Myocyte (in vitro differentiated cells): ENCODE measurements around the gene STX2. TPM values are rescaled to one million over a fixed set of nuclear protein-coding genes. Genes with fewer than 3 reads are reported as not detected.
"Not testable (repeated sequence)": the region's sequence is repeated elsewhere in the genome, so short reads cannot be mapped to it uniquely, and the experiment has no call there.

ENCODE experiments used
- DNase-seq: peaks from one replicate; pipeline ENCODE4 v3.0.0-alpha.2; 2012; ENCODE audit warnings: low read depth
- total RNA-seq: library from RNA; depleted of rRNA; stranded (reverse); fragments of >200 nt; gene quantifications from 2 replicates; pipeline ENCODE4 v1.2.3, GENCODE V29; 2014

The STX2 gene
- total RNA-seq, 1 donor from 2014 or later, result 42.0 TPM

DNA sequence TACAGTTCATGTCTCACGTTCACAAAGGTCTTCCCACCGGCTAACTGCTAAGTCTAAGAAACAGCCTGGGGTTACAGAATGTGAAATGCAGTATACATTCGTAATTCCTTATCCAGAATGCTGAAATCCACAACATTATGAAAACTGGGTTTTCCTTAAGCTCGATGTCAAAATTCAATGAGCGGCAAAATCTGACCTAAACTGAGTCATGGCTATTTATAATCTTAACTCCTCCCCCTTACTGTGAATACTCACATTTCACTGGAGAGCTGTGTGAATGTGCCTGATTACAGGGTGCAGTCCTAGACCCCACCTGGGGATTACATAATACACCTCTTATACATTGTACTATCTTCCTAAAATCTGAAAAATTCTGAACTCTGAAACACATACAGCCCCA is 35.3 kb downstream of the STX2 start:
- no peak for DNase-seq

DNA sequence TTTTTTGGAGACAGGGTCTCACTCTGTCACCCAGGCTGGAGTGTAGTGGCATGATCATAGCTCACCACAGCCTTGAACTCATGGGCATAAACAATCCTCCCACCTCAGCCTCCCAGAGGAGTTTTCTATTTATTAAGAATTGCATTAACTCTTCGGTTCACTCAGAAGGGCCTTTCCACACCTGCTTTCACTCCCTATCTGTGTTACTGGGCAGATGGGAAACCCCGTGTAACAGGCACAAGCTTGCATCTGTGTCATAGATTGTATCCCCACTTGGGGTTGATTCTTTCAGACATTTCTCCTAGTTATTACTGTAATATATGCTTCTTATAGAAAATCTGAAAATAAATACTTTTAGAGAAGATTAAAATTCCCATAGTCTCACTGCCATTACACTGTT is 38.7 kb downstream of the STX2 start:
- DNase-seq, result no peak

DNA sequence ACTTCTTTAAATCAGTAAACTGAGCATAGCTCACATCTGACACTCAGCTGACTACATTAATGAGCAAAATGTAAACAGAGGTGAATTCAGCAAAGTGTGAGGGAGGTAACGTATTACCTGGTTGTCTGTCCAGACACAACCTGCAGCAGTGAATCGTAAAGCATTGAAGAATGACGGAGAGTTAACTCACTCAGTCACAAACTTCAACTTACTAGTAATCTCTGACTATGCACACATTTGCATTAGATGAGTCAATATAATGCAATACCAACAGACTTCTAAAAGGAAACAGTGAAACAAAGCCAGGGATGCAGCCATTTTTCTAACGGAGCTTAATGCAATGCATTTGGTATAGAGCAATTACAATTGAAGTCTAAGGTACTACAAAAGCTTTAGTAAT is 40.0 kb downstream of the STX2 start:
- no peak for DNase-seq

DNA sequence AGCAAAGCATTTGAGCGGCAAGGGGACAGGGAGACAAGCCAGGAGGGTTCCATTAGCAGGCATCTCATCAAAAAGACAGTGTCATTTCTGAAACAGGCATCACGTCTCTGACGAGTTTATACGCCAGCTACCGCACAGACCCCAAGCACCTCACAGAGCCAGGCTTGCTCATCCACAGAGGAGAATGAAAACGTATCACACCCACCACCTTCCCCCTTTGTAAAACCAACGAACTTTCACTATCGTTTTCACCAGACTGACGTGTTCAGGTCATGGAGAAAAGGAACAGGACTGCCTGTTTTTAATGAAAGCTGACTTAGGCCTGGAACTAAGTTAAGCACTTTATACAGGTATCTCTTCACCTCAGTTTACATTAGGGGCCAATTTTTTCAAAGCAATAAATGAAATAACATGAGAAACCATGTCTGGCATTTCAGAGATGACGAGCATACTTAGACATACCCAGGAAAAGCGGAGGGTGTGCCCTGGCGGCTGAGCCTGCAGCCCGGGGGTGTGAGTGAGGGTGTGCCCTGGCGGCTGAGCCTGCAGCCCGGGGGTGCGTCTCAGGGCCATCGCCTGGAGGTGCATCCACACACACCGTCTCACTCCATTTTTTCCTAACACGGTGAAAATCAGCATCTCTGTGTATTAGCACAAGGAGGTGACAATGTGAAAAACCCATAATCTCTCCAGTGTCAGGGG is 41.9 kb downstream of the STX2 start:
- no peak for DNase-seq

DNA sequence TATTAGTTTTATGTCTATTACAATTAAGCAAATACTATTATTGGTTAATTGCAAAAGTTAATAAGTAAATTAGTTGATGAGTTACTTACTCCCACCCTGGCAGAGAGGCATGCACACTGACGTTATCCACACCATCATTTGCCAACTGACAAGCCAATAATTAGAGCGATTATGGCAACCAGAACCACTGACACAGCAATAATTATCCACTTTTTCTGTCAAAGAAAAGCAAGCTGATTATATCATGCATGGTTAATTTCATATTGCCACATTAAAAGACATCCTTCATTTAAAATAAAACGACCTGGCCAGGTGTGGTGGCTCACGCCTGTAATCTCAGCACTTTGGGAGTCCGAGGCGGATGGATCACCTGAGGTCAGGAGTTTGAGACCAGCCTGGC is 43.1 kb downstream of the STX2 start:
- DNase-seq, result no peak

DNA sequence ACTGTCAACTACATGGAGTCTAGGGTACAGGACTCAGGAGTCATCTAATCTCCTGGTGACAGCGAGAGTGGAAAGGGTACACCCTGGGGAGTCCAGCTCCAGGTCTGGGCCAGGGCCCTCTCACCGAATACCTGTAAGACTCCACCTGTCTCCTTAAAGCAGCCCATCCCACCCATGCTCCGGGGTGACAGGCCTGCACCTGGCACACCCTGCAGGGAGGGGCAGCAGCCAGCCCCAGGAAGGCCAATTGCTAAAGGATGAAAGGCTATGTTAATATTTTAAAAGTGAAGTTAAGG is 45.5 kb downstream of the STX2 start:
- DNase-seq, result no peak

DNA sequence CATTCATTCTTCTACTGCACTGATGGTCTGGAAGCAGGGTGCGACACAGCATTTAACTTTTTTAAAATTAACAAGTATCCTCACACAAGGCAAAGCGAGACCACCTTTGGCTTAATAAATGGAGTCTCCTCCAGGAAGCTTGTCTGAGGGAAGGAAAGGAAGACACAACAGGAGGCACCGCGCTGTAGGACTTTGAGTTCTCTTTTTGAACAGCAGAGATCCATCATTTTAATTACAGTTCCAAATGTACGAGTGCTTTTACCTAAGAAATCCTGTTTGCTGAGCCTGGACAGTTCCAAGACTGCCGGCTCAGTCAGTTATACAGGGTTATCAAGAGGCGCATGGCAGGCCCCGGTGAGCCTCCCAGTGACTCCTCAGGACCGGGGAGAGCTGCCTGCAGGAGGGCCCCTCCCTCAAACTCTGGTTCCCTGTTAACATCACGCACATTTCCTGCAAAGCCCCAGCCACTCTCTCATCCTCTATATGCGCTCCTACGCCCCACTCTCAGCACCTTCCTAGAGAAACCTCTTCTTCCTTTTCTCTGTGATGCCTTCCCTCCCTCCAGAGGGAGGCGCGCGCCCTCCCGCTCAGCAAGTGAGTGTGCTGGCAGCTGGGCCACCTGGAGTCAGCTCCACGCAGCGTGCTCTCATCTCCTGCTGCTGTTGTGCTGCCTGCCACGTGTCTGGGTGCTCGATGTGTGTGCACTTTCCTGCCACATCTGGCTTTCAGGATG is 46.1 kb downstream of the STX2 start:
- DNase-seq, result no peak

DNA sequence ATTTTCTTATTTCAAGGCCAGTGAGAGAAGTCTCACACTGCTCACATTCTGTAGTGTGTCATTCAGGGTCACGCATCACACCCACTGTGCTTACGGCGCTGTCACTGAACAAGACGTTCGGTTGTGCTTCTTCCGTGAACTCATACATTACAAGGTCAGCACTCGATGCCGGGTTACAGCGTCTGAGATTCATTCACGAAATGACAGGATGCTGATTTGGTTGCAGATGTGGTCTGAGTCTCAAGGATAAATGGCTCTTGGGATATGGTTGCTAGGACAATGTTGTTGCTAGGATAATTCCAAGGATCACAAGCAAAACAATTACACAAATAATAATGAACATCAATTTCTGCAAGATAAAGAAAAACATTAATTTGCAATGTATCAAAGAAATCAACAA is 47.4 kb downstream of the STX2 start:
- DNase-seq, result no peak

DNA sequence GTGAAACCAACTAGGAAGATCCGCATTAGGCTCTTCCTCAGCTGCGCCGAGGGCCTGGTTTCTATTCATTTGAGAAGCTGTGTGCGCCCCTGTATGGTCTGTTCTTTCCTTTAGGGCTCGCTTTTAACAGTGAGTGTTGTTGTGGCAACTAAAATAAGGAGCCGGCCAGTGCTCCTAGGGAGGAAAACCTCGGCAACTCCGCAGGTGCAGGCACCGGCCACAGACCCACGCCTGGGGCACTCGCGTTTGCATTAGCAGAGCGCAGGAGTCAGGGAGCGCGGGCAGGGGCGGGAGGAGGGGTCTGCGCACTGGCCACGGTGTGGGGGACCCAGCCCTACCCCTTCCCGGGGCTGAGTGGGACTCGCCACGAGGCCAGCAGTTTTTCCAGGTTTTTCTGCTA is 50.5 kb downstream of the STX2 start:
- DNase-seq, result no peak

DNA sequence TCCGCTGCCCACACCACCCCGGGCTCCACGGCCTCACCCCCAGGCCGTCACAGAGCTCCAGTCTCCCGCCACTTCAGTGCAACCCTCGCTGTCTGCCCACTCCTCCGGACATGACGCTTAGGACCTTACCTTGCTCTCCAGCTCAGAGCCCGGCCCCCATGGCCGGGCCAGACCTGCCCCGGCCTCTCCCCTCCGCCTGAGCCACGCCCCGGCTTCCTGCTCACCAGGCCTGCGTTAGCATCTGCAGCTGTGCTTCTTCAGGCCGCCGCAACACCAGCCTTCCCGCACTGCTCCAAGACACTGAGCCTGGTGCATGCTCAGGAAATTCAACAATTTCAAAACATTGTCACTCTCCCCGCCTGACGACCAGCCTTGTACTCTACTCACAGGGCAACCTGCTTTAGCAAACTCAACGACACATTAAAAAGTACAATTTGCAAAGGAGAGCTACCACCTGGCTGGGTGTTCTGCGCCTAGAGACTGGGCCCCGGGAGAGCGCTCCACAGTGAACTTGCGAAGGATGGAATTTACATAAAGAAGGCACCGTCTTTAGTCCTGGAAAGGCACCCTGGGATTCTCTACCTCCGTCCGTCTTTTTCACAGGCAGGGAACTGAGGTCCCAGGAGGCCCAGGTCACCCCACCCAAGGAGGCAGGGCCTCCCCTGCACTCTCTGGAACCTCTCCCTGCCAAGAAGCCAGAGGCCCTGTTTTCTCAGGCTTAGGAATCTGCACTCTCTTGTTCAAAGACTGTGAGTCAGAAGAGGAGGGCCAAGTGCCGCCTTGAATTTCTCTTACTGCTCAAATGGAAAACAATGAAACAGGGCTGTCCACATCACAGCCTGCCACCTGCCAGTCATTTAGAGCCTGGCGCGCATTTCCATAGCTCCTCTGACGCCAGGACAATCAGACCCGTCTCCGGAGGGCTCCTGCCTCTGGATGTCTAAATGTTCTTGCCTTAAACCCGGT is 51.3 kb downstream of the STX2 start:
- no peak for DNase-seq

DNA sequence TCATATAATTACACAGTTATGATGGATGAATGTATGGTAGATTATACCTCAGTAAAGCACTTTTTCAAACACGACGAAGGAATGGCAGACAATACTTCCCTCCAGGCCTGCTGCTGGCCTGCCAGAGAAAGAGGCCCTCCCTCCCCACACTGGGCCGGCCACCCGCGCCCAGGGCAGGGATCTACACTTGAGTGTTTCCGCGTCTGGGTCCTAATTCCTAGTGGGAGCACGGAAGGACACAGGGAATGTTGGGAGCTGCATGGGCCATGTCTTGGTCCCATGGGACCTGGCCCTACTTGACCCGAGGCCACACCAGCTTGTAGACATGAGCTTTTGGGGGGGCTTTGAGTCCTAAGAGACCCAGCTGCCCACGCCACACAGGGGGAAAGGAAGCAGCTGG is 52.0 kb downstream of the STX2 start:
- DNase-seq, result no peak

DNA sequence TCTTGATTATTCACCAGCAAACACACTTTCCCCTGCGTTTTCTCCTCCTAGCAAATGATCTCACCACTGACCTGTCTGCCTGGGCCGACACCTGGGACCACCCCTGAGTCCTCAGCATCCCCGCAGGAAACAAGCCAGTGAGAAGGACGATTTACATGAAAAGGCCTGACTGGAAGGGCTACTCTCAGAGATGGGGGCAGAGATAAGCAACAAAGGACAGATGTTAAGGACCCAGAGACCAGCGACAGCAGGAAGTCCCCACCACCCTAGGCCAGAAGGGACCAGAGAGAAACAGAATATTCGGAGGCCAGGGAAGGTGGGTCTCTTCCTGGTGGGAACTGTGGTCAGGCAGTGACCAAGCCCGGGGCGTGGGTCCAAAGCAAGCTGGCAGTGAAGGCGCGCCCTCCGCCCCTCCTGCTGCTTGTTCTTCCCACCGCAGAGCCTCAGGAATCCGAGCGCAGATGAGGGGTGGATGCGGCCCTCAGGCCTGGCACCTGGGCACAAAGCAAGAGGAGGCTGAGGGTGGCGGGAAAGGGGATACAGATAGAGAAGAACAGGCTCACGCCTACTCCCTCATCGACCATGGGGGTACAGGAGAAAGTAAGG is 55.8 kb downstream of the STX2 start:
- no peak for DNase-seq

DNA sequence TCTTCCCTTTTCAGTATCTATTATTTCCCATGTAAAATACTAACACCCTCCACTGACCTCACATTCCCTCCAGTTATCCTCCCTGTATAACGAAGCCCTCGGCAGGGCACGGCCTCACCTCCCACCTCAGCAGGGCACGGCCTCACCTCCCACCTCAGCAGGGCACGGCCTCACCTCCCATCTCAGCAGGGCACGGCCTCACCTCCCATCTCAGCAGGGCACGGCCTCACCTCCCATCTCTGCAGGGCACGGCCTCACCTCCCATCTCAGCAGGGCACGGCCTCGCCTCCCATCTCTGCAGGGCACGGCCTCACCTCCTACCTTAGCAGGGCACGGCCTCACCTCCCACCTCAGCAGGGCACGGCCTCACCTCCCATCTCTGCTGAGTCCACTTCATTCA is 56.8 kb downstream of the STX2 start:
- not testable (repeated sequence) for DNase-seq

DNA sequence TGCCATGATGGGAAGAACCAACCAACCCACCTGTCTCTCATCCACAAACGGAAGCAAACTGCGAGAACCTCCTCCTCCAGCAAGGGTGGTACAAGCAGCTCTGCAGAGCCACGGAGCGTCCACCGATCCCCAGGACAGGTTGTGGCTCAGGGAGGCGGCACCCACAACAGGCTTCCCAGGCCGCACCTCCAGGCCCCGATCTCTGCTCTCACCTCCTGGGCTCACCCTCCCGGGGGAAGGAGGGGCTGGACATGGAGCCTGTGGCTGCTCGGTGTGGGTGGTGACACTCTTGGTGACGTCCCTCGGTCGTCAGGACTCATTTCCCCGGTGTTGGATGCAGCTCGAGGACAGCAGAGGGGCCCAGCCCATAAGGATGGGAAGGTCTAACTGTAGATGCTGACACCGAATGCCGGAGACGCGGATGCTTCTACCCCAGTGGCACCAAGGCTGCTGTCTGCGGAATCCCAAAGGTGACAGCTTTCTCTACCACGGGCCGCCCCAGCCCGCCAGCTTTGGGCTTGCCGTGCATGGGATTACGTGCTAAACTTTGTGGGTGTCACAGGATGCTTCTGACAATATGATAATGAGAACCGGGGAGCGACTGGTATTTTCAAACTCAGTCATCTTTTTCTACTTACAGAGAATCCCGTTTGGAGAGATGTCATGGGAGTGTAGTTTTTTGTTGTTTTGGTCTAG is 58.0 kb downstream of the STX2 start:
- DNase-seq, result no peak

DNA sequence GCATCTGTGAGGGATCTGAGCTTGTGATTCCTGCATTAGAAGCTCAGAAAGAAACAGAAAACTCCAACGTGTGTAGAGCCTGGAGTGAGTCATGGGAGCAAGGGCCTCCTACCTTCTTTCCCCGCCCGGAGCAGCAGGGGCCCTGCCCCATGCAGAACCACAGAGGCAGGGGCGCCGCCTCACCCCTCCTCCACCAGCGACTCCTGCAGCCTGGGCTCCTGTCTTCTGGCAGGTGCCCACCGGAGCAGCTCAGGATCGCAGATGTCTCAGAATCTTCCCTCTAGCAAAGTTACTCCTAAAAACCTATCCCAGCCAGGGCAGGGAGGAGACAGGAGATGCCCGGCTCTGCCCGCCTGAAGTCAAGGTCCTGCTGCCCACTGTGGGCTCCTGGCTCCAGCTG is 58.7 kb downstream of the STX2 start:
- no peak for DNase-seq

DNA sequence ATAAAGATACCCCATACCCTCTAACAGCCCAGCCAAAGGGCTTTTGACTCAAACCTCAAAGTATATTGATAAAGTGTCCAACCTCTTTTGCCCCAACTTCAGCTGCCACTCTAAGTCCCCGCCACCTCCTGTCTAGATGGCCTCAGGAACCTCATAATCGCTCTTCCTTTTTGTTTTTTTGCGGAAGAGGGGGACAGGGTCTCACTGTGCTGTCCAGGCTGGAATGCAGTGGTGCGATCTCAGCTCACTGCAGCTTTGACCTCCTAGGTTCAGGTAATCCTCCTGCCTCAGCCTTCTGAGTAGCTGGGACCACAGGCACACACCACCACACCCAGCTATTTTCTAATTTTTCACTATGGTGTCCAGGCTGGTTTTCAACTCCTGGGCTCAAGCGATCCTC is 60.3 kb downstream of the STX2 start:
- DNase-seq, result no peak

DNA sequence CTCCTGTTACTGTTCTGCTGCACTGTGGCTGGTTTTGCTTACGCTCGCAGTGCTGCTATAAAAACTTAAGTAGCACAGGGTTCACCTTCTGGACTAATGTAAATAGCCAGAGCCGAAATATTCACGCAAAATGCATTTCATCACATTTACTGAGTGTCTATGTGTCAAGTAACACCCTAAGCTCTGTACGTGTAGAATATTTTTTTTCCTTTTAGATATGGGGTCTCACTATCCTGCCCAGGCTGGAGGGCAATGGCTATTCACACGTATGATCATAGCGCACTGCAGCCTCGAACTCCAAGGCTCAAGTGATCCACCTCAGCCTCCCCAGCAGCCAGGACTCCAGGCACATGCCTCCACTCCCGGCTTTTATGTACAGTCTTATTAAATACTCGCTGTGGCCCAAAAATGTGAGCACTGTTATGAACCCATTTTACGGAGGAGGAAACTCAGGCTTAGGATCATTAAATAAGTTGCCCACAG is 62.2 kb downstream of the STX2 start:
- DNase-seq, result no peak

DNA sequence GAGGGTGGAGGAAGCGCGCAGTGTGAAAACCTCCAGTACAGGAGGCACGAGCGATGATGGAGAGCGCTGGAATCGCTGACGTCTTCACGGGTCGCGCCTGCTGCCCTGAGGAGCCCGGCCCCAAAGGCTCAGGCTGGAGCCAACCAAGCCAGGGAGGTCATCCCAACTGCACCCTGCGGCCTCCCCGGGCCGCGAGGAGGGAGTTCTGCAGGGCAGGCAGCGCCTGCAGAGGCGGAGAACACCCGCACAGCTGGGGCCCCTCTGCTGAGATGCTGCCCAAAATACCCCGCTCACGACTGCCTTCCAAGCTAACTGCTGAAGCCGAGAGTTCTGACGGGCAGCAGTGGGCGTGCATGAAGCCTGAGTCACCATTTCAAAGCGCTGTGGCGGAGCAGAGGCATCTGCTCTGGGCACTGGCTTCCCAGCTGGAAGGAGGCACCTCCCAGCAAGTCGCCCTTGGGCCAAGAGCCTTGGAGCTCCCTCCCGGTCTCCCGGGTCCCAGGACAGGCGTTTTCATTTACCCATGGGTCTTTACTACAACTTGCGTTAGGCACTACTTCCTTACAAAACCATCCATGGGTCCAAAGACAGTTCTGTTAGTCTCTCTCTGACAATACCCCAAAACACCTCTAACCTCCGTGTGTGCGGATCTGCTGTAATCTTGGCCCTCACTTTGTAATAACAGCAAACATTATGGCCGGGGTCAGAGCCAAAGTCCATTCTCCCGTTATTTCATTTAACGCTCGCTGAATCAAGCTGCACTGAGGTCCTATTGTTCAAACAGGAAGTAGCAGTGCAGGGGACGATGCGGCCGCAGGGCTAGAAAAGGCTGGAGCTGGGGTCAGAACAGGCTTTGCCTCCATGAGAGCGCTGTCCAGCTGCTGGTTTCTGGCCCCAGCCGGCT is 62.8 kb downstream of the STX2 start:
- DNase-seq, result peak; percentile 93

DNA sequence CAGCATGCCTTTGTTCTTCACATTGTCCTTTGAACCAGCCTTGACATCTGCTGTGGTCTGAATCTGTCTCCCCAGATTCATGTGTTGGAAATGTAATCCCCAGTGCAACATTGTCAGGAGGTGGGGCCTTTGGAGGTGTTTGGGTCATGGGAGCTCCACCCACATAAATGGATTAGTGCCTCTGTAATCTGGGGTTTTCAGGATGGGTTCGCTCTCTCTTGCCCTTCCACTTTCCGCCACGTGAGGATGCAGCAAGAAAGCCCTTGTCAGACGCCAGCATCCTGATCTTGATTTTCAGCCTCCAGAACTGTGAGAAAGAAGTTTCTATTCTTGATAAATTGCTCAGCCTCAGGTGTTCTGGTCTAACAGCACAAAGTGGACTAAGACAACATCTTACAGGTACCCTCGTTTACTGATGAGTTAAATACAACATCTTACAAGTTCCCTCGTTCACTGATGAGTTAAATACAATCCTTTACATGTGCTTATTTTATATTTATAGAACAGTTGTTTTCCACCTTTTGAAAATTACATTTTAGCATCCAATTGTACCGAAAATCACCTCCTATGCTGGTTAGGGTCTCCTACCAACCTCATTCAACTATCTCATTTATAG is 68.5 kb downstream of the STX2 start:
- no peak for DNase-seq
